HG03064 (cell line): ENCODE results near the gene APOL4.
"Not testable (repeated sequence)": the region's sequence is repeated elsewhere in the genome, so short reads cannot be mapped to it uniquely, and the experiment has no call there.

Source experiments
- ATAC-seq: cut with Tn5 transposase; IDR thresholded peaks from one replicate; pipeline ENCODE4 v1.9.1; 2021; ENCODE audit warnings: low read depth; ENCODE audit not compliant: unreplicated experiment

APOL4 gene

GRCh38 chr22:36201630-36202319, at the start of gene APOL4:
Gene APOL4, minus strand, starts transcription at chr22:36201809. Its CDS starts 75 bp downstream, at chr22:36201734.
- no peak for ATAC-seq

- ATAC-seq: not testable (repeated sequence)
These were observed 48.8 kb upstream of the APOL4 start for GRCh38 chr22:36250292-36250960.

DNA sequence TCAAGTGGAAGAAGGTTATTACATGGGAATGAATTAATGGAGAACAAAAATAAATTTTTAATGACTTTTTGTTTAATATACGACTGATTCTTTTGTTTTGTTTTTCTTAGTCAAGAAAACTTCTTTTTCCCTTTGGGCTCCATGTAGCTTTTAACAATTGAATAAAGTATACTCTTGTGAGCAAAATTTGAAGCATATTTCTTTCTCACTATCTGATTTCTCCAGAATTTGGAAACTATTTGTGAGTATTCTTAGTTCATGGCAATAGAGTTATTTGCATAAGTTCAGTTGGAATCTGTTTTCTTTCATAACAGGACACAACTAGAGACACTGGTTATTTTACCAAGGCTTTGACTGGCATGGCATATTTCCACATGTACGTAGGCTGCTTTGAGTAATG, 47.6 kb upstream of the APOL4 start:
- ATAC-seq: no peak

DNA sequence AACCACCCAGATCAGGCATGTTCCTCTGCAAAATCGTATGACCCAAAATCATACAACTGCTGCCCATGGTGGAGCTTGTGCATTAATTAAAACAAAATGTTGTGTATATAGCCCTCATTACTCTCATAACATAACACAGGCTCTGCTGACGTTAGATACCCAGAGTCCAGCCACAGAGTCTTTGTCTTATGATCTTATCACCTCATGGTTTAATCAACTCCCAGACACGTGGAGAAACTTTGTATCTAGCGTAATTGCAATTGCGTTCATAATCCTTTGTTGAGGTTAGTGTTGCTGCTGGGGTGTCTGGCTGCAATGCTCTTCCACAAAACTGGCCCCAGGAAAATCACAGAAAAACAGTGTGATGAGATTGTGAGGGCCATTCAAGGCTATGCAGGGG, 46.3 kb upstream of the APOL4 start:
- ATAC-seq: no peak

DNA sequence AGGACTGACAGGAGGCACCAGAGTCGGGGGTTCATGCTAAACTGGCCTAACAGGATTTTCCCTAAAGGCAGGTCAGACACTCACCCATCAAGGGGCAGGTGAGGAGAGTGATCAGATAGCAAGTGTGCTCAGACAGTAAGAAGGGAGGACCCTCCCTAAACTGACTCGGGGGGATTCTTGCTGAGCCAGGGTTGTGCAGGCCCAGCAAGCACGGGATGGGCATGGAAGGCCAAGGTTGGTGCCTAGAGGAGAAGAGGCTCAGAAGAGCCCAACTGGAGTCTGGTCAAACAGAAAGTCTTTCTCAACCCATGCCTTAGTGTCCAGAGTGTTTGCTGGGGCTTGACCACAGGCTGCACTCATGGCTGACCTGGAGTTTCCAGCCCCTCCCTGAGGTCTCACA, 45.1 kb upstream of the APOL4 start:
- no peak for ATAC-seq

DNA sequence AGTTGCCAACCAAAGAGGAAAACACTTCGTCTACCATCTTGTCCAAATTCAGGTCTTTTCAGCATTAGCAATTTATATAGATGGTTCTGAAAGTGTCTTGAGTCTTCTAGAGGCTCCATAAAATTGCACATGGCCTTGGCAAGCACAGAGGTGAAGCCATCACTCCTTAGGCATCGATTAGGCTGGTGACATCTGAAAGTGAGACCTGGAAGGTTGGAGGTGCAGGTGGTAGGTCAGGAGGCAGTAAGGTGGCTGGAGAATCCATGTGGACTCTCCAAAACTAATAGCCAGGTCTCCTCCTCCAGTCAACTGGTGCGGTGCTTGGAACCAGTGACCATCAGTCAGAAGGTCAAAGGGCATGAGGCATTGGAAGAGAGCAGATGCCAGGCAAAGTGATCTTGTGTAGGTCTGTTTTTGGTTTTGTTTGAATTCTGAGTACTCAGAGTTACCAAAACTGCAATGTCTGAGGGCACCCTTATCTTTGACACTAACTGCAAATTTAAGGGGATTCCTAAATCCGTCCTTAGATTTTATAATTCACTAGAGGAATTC, 44.3 kb upstream of the APOL4 start:
- no peak for ATAC-seq

DNA sequence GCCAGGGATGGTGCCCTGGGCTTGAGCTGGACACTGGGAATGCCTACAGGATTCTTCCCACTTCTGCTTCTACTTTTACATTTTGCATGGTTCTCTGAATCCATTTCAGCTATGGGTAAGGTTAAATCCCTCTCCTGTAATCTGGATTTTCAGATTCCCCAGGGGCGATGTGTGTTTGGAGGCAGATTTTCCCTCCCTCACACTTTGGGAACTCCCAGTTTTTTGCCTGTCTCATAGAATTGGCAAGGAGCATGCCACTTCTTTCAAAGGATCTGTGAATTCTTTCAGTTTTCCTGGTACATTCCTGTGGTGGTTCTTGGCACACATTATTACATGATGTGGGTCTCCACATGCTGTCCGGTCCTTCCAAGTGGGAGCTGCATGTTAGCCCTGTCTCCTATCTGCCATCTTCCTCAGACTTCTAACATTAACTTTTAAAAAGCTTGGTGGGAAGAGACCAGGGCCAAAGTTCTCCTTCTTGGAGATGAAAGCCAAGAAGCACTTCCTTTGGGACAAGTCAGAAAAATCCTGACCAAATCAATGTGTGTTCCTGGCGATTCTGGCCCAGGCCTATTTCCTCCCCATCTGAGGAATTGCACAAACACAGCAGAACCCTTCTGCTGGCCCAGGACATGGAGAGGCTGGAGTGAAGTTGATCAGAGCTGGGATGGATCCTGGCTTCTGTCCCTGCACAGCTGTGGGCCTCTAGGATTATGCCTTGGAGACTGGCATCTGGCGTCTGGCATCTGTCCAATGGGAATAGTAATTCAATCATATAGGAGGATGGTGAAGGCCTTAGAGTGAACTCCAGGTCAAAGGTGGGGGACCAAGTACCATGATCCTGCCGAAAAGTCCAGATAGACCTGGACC, 43.1 kb upstream of the APOL4 start:
- ATAC-seq: no peak

DNA sequence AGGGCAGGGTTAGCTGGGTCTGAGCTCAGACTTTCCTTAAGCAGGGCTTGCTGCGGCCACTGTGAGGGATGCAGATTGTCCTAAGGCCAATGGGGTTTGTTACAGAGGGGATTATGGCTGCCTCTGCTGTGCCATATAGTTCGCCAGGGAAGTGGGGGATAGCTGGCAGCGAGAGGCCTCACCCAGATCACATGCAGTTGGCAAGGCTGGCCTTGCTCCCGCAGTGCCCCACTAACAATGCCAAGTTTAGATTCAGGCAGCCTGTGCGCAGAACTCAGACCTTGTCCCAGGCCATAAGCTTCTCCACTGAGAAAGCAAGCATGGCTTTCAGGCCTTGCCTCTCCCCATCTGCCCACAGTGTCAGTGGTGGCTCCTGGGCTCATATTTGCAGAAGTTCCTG, 42.4 kb upstream of the APOL4 start:
- ATAC-seq: no peak

- ATAC-seq: peak; percentile 85
These were observed 38.0 kb upstream of the APOL4 start, which contains the start of gene APOL2 for GRCh38 chr22:36239401-36240171. Gene APOL2, minus strand, starts transcription at chr22:36239527. Its CDS starts 6,365 bp downstream, at chr22:36233162.

- ATAC-seq: peak; percentile 14
These were observed 37.5 kb upstream of the APOL4 start for GRCh38 chr22:36239150-36239400.

GRCh38 chr22:36238373-36239149, 37.0 kb upstream of the APOL4 start:
- ATAC-seq: peak; percentile 17

GRCh38 chr22:36237462-36238372, 36.1 kb upstream of the APOL4 start:
- no peak for ATAC-seq

GRCh38 chr22:36236388-36237319, 35.0 kb upstream of the APOL4 start:
- no peak for ATAC-seq

- no peak for ATAC-seq
These were observed 34.0 kb upstream of the APOL4 start for GRCh38 chr22:36235585-36235984.

GRCh38 chr22:36234919-36235318, 33.3 kb upstream of the APOL4 start:
- ATAC-seq: no peak

DNA sequence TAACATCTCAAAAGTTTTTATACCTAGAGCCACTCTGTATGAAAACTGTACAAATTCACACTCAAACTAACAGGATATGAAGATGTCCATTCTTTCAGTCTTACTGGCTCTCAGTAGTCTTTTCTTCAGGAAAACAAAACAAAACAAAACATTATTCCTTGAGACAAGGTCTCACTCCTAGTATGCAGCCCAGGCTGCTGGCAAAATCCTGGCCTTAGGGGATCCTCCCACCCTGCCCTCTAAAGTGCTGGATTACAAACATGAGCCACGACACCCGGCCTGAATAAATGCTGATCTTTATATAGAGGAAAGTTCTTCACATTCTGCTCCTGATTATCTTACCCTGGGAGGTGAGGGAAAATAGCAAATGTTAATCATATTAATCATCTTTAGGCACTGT, 32.6 kb upstream of the APOL4 start:
- no peak for ATAC-seq

DNA sequence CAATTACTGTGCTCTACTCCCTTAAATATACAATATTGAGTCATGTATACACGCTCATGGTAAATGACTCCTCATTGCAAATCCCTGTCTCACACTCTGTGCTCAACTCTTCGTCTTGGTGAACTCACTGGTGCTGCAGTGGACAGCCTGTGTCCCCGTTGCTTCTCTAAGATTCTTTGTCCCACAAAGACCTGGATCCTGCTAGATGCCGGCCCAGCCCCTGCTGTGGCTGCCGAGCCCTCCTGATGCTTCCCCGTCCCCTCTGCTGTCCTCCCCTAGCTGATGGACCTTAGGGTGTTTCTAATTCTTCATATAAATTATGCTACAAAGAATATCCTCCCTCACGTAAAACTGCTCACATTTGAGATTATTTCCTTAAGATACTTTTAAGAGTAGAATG, 32.2 kb upstream of the APOL4 start:
- no peak for ATAC-seq
